ENCODE data around the gene TIPARP.

GRCh38 chr3:156741935-156742334 is 67.5 kb downstream of the TIPARP start:
- TF ChIP-seq CTCF (conservative IDR thresholded peaks at IDR 0.05; ENCODE audit: low read length) (no peak), EZH2phosphoT487 (IDR thresholded peaks at IDR 0.05; ENCODE audit: borderline replicate concordance) (no peak)
